Left ventricle myocardium superior (tissue), 1 donor: ENCODE results near the gene MACROD2. TPM values are rescaled to one million over a fixed set of nuclear protein-coding genes. Genes with fewer than 3 reads are reported as not detected.

Experiments
- ATAC-seq: fragments of 200-7000 bp; cut with Tn5 transposase; one replicate; pipeline ENCODE4 v1.9.1; 2020; ENCODE audit warnings: mild to moderate bottlenecking, moderate library complexity
- DNase-seq: peaks from one replicate; pipeline ENCODE4 v3.0.0-alpha.2; 2020
- intact Hi-C: fragments of 100-400 bp; cut with micrococcal nuclease; formaldehyde crosslinking; loops from one replicate; pipeline ENCODE4 v1.11.0; 2022
- total RNA-seq: library from RNA; stranded (reverse); fragmentation: NEBNext Ultra II Directional; extraction: Animal tissue kit (Norgen Biotek cat#: 25700); gene quantifications from one replicate; pipeline ENCODE4 v1.2.1, GENCODE V29; 2021
- donor health status: DM: no; HTN: yes; CAD: no; lungs with severe emphysema.

Gene MACROD2
- total RNA-seq, 1 donor from 2014 or later: 3.5 TPM

DNA sequence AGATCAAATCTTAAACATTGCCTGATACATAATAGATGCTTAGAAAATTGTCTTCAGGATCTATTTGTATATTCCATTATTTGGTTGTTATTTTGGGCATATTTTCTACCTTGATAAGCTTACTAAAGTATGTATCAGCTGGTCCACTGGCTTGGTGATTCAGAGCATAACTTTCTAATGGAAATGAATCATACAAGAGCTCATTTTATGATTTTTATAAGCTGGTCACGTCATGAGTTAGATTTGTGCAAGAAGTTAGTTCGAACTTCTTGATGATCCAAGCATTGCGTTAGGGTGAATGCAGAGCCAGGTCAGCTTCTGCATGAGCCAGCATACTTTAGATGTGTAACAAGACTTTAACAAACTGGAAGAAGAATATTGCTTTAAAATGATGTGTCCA lies 486.5 kb downstream of the MACROD2 start:
- DNase-seq: no peak
- ATAC-seq: no peak
- intact Hi-C loops: no loop called here

DNA sequence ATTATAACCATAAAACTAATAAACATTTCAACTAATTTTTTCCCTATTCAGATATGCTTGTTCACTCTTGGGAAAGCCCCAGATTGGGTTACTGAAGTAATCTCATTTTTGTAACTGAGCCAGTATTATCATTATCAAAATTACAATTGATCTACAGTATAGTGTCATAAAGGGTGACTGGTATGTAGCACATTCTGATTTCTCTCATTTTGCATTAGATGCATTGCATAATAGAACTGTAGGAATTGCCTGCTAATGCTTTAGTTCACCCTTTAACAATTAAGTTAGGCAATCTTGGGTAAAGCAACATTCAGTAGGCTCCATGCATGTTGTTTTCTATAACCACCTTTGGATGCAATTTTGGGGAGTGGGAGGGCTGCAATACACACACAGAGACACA lies 492.9 kb downstream of the MACROD2 start:
- DNase-seq (no peak), ATAC-seq (no peak)
- intact Hi-C loops: no loop called here

DNA sequence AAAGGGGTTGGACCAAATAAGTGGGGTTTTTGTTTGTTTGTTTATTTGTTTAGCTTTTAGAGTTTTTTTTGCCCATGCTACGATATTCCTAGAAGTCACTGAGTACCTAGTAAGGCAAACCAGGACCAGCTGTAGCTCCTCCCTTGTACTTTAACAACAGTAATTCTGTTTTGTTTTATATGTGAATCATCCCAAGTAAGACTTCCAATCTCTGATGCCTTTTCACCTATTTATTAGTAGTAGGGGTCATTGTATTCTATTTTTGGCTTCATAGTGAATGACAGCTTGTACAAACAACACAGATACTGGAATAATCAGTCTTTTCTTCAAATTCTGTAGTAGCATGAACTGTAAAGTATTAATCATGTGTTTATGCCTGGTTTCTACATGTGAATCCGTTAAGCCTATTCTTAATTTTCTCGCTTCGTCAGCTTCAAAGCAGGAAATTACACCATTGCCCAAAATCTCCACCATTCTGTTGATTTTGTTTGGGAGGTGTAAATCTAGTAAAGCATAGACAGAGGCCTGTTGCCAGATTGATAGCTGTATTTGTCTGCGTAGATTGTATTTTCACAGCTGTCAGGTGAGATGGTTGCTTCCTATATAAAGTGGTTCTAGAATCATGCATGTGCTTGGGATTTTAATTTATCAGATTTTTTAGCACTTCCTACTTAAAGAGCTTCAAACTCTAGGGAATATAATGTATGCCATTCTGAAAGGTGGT lies 493.6 kb downstream of the MACROD2 start:
- DNase-seq: no peak
- no peak for ATAC-seq
- intact Hi-C loops: no loop called here

DNA sequence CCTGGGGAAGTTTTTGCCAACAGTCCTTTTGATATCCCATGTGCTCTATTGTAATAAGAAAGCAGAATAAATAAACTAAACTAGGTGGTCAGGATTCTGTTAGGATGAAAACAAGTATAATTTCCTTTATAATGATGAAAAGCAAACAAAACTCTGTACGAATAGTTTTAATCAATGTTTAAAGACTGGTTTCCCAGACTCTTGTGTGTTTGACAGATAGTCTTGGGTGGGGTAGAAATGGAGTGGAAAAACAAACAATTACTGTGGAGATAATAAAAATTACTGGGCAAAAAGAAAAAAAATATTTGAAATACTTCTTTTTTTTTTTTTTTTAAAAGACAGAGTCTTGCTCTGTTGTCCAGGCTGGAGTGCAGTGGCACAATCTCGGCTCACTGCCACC lies 494.2 kb downstream of the MACROD2 start:
- no peak for DNase-seq
- intact Hi-C loops: no loop called here
- no peak for ATAC-seq

DNA sequence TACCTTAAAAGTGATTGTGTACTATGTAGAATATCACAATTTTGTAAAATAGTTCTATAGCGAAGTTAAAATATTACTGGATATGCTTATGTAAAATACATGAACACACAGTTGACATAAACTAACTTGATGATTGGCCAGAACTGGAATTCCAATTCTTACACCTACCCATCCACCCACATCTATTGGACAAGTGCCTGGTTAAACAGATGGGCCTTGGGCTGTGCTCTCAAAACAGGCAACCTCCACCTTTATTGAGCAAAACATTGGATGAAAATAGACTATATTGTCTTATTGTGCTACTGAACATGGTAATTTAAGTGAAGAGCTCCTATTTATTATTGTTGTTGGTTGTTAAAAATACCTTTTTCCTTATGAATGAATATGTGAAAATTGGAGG lies 496.1 kb downstream of the MACROD2 start:
- intact Hi-C loops: no loop called here
- DNase-seq (no peak), ATAC-seq (no peak)

DNA sequence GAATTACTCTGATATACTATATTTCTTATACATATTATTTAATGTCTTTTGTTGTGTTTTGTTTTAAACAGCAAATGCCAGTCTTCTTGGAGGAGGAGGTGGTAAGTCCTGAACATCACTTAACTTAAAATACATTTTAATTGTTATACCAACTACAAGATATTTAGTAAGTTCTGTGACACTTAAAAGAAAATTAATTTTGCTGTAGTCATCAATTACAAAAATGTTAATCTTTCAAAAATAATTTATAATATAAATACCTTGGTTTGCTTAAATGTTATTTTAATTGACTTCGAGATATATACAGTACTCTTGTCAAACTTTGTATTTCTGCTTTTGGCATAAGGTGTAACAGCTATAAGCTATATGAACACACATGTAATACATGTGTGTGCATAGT lies 498.1 kb downstream of the MACROD2 start:
- ATAC-seq (no peak), DNase-seq (no peak)
- intact Hi-C loops: no loop called here

DNA sequence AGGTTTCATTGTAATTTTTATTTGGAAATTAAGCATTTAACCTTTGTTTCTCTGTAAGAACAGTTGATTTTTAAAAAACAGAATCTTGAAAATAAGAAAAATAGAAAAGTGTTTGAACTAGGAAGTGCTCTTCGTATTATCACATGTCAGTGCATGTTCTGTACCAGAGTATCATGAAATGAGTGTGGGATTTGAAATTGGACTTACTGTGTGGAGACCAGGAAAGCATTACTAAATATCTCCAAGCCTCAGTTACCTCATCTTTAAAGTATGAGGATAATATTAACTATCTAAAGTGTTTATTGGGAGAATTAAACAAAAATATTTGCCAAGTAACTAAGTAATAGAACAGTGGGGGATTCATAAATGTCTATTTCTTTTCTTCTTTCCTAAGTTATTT lies 499.0 kb downstream of the MACROD2 start:
- no peak for ATAC-seq
- intact Hi-C loops: no loop called here

DNA sequence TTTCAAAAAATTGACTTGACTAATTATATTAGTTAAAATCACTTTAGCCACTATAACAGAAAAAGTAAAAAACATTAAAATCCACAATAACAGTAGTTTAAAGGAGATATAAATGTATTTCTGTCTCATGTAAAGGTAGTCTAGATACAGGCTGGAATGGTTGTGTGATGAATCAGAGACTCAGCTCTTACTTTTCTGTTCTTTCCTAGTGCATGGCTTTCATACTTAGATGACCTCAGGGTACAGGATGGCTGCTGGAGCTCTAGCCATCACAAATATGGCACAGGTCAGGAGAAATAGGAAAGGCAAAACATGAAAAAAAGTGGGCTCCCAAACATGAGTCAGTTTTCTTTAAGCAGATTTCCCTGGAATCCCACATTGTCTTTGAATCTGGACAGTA lies 499.8 kb downstream of the MACROD2 start:
- intact Hi-C loops: no loop called here
- ATAC-seq (no peak), DNase-seq (no peak)

More for the DNA sequence above, 499.0 kb downstream of the MACROD2 start:
- no peak for DNase-seq

DNA sequence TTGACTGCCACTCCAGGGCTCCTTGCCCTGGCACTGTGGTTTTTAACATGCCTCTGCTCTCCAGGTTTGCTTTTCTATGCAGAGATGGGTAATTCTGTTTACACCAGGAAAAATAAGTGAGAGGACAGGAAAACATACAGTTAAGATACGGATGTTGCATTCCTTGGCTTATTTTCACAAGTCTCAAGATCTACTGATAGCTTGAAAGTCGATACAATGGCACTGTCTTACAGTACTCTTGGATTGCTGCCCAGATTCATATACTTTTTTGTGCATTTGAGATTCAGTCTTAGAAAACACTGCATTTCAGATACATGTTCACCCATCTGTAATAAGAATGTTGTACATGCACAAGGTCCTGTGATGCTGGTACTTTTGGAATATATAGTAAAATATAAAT lies 501.7 kb downstream of the MACROD2 start:
- no peak for DNase-seq
- no peak for ATAC-seq
- intact Hi-C loops: no loop called here

DNA sequence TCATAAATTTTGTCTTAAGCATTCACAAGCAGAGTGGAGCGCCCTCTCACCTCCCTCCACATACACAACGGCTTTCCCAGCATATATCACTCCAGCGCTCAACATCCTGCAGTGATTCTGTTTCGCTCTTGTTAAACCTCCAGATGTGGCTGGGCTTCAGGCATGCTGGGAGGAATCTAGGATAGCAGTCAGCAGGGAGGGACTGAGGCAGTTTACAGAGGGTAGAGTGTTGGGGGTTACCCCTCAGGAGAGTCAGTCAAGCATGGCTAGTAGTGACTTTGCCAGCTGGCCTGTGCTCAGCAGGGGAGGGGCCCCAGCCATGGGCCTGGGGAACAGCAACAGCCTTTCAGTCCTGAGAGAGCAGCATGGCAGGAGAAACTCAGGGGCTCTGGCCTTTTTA lies 503.5 kb downstream of the MACROD2 start:
- no peak for ATAC-seq
- no peak for DNase-seq
- intact Hi-C loops: no loop called here

DNA sequence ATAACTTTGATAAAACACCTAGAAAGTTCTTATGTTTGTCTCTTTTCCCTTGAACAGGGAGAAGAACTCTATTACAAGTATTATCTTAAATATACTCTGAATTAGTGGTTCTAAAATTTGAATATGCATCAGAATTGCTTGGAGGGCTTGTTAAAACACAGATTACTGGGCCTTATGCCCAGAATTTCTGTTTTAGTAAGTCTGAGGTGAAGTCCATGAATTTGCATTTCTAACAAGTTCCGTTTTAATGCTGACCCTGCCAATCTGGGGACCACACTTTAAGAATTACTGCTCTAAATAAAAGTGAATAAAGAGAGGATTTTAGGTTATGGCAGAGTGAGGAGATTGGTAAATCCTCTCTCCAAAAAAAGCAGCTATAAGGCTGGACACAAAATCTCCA lies 510.2 kb downstream of the MACROD2 start:
- DNase-seq (no peak), ATAC-seq (no peak)
- intact Hi-C loops: no loop called here

DNA sequence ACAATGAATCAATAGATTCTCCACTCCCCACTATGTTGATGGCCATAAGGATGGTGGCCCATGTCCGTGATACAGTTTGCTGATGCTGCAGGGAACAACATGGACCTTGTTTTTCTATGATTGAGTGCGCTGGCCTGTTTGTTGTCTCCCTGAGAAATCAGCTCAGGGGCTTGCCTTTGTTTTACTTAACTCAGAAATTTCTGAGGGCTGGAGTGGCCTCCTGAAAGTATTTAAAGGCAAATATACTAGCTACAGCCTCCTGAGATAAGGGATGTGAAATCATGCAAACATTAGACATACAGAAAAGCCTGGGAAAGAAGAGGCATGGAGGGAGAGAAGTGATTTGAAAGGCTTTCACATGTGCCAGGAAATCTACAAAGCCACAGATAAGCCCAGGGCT lies 512.4 kb downstream of the MACROD2 start:
- ATAC-seq (no peak), DNase-seq (no peak)
- intact Hi-C loops: no loop called here

DNA sequence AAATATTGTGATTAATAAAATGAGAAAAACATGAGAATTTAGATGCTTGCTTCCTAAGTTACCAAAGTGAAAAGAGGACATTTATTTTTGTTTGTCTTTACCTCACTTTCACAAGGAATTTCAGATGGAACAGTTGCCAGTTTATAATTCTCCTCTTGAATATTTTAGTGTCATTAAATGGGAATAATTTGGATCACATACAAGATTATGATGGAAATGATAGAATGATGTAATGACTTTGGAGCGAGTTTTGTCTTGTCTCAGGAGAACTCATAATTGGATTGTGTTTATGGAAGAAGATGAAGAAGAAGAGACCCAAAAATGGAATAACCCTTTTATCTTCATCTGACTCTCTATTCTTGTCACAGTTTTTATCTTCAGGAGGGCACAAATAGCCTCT lies 515.0 kb downstream of the MACROD2 start:
- intact Hi-C loops: no loop called here
- DNase-seq (no peak), ATAC-seq (no peak)

DNA sequence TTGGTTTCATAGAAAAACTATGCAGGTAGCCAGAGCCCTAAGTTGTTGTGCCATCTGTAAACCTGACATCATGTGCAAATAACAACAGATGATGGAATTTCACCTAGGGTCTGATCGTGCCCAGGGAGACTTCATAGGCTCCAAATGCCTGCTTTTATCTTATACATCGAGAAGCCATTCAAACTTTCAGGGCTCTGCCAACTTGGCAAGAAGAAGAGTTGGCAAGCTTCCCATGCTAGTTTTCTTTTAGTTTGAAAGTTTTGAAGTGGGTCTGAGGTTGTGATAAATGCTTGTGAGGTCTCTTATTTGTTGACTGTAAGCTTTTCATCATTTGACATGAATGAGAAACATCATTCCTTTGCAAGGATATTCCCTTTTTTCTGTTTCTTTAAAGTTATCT lies 517.5 kb downstream of the MACROD2 start:
- no peak for DNase-seq

DNA sequence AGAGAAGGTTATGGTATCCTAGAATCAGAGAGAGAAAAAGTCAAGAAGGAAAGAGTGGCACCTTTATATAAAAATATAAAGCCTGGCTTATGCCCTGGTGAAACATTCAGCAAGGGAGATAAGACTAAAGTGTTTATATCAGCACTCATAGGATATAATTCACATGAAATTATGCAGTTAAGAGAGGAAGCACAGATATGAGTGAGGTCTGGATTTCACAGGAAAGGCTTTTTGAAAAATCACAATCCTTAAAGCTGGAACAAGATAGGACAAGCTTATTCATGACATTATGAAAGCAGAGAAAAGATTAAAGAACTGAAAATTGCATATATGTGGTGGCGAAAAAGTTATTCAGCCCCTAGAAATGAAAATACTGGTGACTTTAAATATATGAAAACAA lies 523.3 kb downstream of the MACROD2 start:
- no peak for ATAC-seq
- DNase-seq: no peak

More for the DNA sequence above, 517.5 kb downstream of the MACROD2 start:
- intact Hi-C loops: no loop called here
- ATAC-seq: no peak

DNA sequence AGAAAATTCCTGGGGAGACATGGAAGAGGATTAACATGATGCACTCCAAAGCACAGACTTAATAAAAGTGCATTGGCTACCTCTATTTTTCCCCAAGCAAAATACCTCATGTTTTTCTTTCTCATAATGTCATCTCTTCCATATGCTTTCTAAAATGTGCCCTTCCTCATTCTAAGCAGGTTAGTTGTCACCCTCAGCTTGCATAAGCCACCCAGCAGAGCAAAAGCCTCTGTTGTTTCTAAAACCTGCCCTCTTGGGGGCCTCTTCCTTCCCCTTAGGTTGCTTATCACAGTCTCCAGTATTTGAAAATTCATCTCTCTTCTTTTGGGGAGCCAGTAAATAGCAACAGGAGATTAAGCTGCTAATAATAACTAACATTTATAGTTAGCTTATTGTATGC lies 525.7 kb downstream of the MACROD2 start:
- DNase-seq (no peak), ATAC-seq (no peak)
- intact Hi-C loops: no loop called here

More for the DNA sequence above, 523.3 kb downstream of the MACROD2 start:
- intact Hi-C loops: no loop called here

DNA sequence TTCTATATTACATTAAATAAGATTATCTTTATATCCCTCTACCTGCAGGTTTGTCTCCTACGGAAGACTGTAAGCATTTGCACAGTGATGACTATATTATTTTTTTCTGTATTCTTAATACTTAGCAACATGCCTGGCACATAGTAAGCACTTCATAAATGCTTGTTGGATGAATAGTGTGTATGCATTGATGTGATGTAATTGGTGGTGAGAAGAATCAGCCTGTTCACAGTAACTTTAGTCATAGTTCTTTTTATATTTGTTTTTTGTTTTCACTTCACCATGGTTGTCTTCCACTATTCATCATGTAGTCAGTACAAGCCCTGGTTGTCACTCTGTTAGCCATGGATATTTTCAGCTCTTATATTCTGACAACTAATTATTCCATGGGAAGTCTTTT lies 526.1 kb downstream of the MACROD2 start:
- no peak for DNase-seq
- intact Hi-C loops: no loop called here
- ATAC-seq: no peak

DNA sequence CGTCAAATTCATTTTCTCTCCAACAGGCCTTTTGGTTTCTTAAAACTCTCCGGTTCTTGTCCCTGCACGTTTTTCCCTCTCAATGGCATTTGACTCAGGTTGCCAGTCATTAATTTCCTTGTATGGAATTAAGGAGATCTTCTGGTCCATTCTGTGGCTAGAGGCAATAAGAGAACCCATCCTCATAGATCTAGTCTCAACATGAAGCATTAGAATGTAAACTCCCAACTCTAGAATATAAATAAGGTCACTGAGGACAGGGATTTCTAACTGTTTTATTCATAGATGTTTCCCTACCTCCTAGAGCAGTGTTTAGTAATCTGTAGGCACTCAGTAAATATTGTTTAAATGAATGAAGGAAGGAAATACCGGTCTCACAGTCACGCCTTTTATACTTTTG lies 527.3 kb downstream of the MACROD2 start:
- ATAC-seq: no peak
- intact Hi-C loops: no loop called here

DNA sequence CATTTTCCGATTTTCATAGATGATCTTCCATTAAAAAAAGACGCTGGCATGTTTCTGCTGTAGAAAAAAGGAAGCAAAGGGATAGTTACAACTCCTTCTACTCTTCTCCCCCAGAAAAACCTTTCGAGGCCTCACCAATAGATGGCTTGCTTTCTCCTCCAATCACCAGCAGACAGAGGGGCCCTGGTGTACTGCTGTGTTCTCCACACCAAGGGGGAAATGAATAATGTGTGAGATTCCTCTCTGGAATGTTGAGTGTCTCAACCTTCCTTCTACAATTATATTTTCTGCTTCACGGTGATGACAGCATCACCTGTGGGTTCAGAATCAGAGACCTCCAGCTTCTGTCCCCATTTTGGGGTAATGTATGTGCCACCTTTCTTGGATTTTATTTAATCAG lies 527.8 kb downstream of the MACROD2 start:
- DNase-seq (no peak), ATAC-seq (no peak)
- intact Hi-C loops: no loop called here

More for the DNA sequence above, 527.3 kb downstream of the MACROD2 start:
- DNase-seq: no peak

DNA sequence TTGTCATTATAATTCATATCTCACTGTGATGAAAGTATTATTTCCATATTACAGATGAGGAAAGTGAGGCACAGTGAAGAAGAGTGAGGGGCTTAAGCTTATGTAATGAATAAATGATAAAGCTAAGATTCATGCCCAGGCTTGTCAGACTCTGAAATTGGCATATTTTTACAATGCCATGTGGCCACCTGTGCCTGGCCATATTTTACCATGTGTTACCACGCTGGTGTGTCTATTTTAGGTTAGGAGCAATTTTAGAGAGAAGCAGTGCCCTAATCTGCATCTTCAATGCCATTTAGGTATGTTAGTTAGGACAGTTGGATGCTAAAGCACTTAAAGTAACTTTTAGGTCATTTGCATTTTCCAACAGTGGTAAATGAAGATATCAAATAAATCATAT lies 530.1 kb downstream of the MACROD2 start:
- DNase-seq (no peak), ATAC-seq (no peak)
- intact Hi-C loops: no loop called here

DNA sequence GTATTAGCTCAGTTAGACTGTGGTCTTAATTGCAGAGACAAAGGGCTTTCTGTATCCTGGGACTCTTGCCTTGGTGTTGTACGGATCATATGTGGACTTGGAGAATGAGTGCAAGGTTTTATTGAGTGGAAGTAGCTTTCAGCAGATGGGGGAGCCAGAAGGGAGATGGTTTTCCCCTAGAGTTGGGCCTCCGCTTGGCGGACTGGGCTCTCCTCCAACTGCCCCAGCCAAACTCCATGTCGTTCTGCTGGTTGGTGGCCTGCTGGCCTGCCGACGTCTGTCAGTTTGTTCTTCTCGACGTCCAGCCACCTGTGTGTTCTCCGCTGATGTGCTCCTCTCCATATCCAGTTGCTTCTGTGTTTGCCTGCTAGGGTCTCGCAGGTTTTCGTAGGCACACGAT lies 531.6 kb downstream of the MACROD2 start:
- intact Hi-C loops: no loop called here
- ATAC-seq (no peak), DNase-seq (no peak)

DNA sequence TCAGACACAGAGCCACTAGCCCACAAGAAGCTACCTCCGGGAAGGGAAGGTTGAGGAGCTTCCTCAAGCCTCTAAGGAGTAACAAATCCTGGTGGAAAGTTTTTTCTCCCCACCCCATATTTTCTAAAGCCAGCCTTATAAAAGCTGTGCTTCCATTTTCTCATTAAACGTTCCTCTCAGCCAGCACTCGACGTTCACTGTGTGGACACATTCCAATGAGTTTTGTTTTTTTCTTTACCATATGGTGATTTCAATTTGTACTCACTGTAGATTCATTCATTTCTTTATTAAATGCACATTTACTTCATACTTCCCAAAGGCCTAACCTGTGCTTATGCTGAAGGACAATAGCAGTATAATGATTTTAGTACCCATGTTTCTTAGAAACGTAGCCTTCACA lies 536.5 kb downstream of the MACROD2 start:
- ATAC-seq: no peak
- intact Hi-C loops: no loop called here
- no peak for DNase-seq
